Neural progenitor cell (in vitro differentiated cells): ENCODE results near the gene PROX2. TPM values are rescaled to one million over a fixed set of nuclear protein-coding genes. Genes with fewer than 3 reads are reported as not detected.

Source experiments
- DNase-seq: peaks from one replicate; pipeline ENCODE4 v3.0.0-alpha.2; 2016; ENCODE audit warnings: low spot score
- H2AFZ ChIP-seq: fragments of 200-600 bp; sonication (generic); replicated peaks from 2 replicates; pipeline ENCODE4 v1.6.1; 2016; ENCODE audit warnings: antibody characterized with exemption
- H3F3A ChIP-seq: fragments of 200-600 bp; sonication (generic); 2 replicates; pipeline ENCODE4 v1.6.1; 2016; ENCODE audit warnings: antibody characterized with exemption, low read depth
- H3K27ac ChIP-seq: fragments of 200-600 bp; sonication (generic); 2 replicates; pipeline ENCODE4 v1.5.1; 2016; ENCODE audit warnings: mild to moderate bottlenecking
- H3K27me3 ChIP-seq: fragments of 200-600 bp; sonication (generic); 2 replicates; pipeline ENCODE4 v1.6.1; 2016; ENCODE audit warnings: mild to moderate bottlenecking, moderate library complexity
- H3K36me3 ChIP-seq: fragments of 200-600 bp; sonication (generic); 2 replicates; pipeline ENCODE4 v1.5.1; 2016
- H3K4me1 ChIP-seq: fragments of 200-600 bp; sonication (generic); 2 replicates; pipeline ENCODE4 v1.6.1; 2016; ENCODE audit warnings: mixed run types
- H3K4me2 ChIP-seq: fragments of 200-600 bp; sonication (generic); 2 replicates; pipeline ENCODE4 v1.6.1; 2016
- H3K4me3 ChIP-seq: fragments of 200-600 bp; sonication (generic); 2 replicates; pipeline ENCODE4 v1.5.1; 2016
- H3K79me2 ChIP-seq: fragments of 200-600 bp; sonication (generic); 2 replicates; pipeline ENCODE4 v1.6.1; 2016; ENCODE audit warnings: low read depth
- H3K9ac ChIP-seq: fragments of 200-600 bp; sonication (generic); 2 replicates; pipeline ENCODE4 v1.6.1; 2016
- H3K9me3 ChIP-seq: fragments of 200-600 bp; sonication (generic); 2 replicates; pipeline ENCODE4 v1.5.1; 2016; ENCODE audit warnings: low read depth
- H4K20me1 ChIP-seq: fragments of 200-600 bp; sonication (generic); 2 replicates; pipeline ENCODE4 v1.6.1; 2016; ENCODE audit warnings: low read depth
- H3K27ac Mint-ChIP-seq: 3 replicates; pipeline ENCODE4 v1.8.0; 2021; ENCODE audit warnings: mixed read lengths
- H3K27me3 Mint-ChIP-seq: 2 replicates; pipeline ENCODE4 v1.8.0; 2022; ENCODE audit warnings: low read depth, mild to moderate bottlenecking, inconsistent platforms, moderate library complexity, mixed read lengths; ENCODE audit not compliant: insufficient read depth
- H3K36me3 Mint-ChIP-seq: 3 replicates; pipeline ENCODE4 v1.8.0; 2021; ENCODE audit warnings: mixed read lengths
- H3K4me1 Mint-ChIP-seq: 3 replicates; pipeline ENCODE4 v1.8.0; 2021; ENCODE audit warnings: mixed read lengths
- H3K4me3 Mint-ChIP-seq: 3 replicates; pipeline ENCODE4 v1.8.0; 2021; ENCODE audit warnings: mild to moderate bottlenecking, moderate library complexity, mixed read lengths
- H3K9me3 Mint-ChIP-seq: 3 replicates; pipeline ENCODE4 v1.8.0; 2020; ENCODE audit warnings: mixed read lengths
- EZH2 ChIP-seq: fragments of 200-600 bp; sonication (generic); IDR thresholded peaks from 2 replicates; pipeline ENCODE4 v1.6.1; 2017; ENCODE audit warnings: antibody characterized with exemption, mild to moderate bottlenecking, moderate library complexity
- EZH2phosphoT487 ChIP-seq: fragments of 200-600 bp; sonication (generic); IDR thresholded peaks from 2 replicates; pipeline ENCODE4 v1.6.1; 2017; ENCODE audit warnings: antibody characterized with exemption
- total RNA-seq: library from RNA; depleted of rRNA; stranded (reverse); fragments of >200 nt; gene quantifications from 2 replicates; pipeline ENCODE4 v1.2.3, GENCODE V29; 2015; ENCODE audit warnings: low replicate concordance
- TF ChIP-seq, protein P1 (sequence below): fragments of 200-600 bp; sonication (generic); IDR thresholded peaks from 2 replicates; pipeline ENCODE4 v1.5.1; 2017; ENCODE audit warnings: antibody characterized with exemption, mild to moderate bottlenecking

Gene PROX2
- total RNA-seq, 1 donor from 2014 or later = not detected

GRCh38 chr14:74832849-74833248, 43.1 kb downstream of the PROX2 start:
- no peaks in the 10 kb centered on the region for H3K79me2 ChIP-seq
- Mint-ChIP-seq H3K27ac (no peak overlapping the region), H3K36me3 (peaks cover 17% of the 10 kb centered on the region), H3K4me1 (no peaks in the 10 kb centered on the region), H3K4me3 (no peak overlapping the region), H3K9me3 (no peaks in the 10 kb centered on the region), H3K27me3 (no peaks in the 10 kb centered on the region)
- H3K4me2 ChIP-seq = no peak overlapping the region
- H3K9me3 ChIP-seq = no peaks in the 10 kb centered on the region
- no peaks in the 10 kb centered on the region for H4K20me1 ChIP-seq
- H3K27me3 ChIP-seq = no peaks in the 10 kb centered on the region
- no peak overlapping the region for H3K4me3 ChIP-seq
- no peaks in the 10 kb centered on the region for H3K4me1 ChIP-seq
- no peak overlapping the region for H3K27ac ChIP-seq
- peaks cover 16% of the 10 kb centered on the region for H3K36me3 ChIP-seq
- H2AFZ ChIP-seq = no peak overlapping the region
- no peak for DNase-seq
- H3F3A ChIP-seq = peaks cover 4% of the 10 kb centered on the region
- TF ChIP-seq EZH2 = no peak
- TF ChIP-seq EZH2phosphoT487 = no peak
- TF ChIP-seq, protein P1, sequence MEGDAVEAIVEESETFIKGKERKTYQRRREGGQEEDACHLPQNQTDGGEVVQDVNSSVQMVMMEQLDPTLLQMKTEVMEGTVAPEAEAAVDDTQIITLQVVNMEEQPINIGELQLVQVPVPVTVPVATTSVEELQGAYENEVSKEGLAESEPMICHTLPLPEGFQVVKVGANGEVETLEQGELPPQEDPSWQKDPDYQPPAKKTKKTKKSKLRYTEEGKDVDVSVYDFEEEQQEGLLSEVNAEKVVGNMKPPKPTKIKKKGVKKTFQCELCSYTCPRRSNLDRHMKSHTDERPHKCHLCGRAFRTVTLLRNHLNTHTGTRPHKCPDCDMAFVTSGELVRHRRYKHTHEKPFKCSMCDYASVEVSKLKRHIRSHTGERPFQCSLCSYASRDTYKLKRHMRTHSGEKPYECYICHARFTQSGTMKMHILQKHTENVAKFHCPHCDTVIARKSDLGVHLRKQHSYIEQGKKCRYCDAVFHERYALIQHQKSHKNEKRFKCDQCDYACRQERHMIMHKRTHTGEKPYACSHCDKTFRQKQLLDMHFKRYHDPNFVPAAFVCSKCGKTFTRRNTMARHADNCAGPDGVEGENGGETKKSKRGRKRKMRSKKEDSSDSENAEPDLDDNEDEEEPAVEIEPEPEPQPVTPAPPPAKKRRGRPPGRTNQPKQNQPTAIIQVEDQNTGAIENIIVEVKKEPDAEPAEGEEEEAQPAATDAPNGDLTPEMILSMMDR = no peak
- H3K9ac ChIP-seq = no peak overlapping the region

DNA sequence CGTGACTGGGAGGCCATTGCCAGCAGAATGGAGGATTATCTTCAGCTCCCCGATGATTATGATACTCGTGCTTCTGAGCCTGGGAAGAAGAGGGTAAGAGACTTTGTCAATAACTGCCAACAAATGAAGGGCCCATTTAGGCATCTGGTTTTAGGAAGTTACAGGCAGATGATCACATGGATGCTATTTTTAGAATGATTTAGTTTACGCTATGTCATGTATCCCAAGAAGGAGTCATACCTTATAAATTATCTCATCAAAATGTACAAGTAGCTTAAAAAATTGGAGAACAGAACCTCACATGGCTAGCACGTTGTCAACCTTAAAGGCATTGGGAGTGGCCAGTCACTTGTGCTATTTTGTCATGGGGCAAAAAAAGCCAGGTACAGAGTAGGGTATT, 46.7 kb downstream of the PROX2 start:
- no peaks in the 10 kb centered on the region for H3K79me2 ChIP-seq
- no peak for TF ChIP-seq EZH2
- TF ChIP-seq, protein P1 = no peak
- no peaks in the 10 kb centered on the region for H3K9me3 ChIP-seq
- peaks cover 6% of the 10 kb centered on the region for H4K20me1 ChIP-seq
- H3K36me3 ChIP-seq = peaks cover 11% of the 10 kb centered on the region
- H3K4me2 ChIP-seq = no peak overlapping the region
- Mint-ChIP-seq H3K27ac (no peak overlapping the region), H3K27me3 (no peaks in the 10 kb centered on the region), H3K9me3 (no peaks in the 10 kb centered on the region), H3K4me3 (no peak overlapping the region), H3K36me3 (peaks cover 14% of the 10 kb centered on the region), H3K4me1 (no peaks in the 10 kb centered on the region)
- H3K4me3 ChIP-seq = no peak overlapping the region
- H3F3A ChIP-seq = peaks cover under 1% of the 10 kb centered on the region
- H3K27me3 ChIP-seq = no peaks in the 10 kb centered on the region
- no peak overlapping the region for H3K27ac ChIP-seq
- no peaks in the 10 kb centered on the region for H3K4me1 ChIP-seq
- no peak overlapping the region for H2AFZ ChIP-seq
- no peak overlapping the region for H3K9ac ChIP-seq
- no peak for DNase-seq

- Mint-ChIP-seq H3K9me3 (no peaks in the 10 kb centered on the region), H3K4me1 (no peaks in the 10 kb centered on the region), H3K27ac (no peak overlapping the region), H3K36me3 (peaks cover 14% of the 10 kb centered on the region), H3K4me3 (no peak overlapping the region), H3K27me3 (no peaks in the 10 kb centered on the region)
- Histone ChIP-seq H3F3A (no peaks in the 10 kb centered on the region), H3K27ac (no peak overlapping the region), H3K9ac (no peak overlapping the region), H4K20me1 (peaks cover 12% of the 10 kb centered on the region), H3K9me3 (no peaks in the 10 kb centered on the region), H3K4me2 (no peak overlapping the region), H3K27me3 (no peaks in the 10 kb centered on the region), H2AFZ (no peak overlapping the region), H3K36me3 (peaks cover 4% of the 10 kb centered on the region), H3K4me3 (no peak overlapping the region), H3K79me2 (no peaks in the 10 kb centered on the region), H3K4me1 (no peaks in the 10 kb centered on the region)
- DNase-seq = no peak
- TF ChIP-seq EZH2phosphoT487 (no peak), EZH2 (no peak)
- TF ChIP-seq, protein P1 = no peak
Measured at GRCh38 chr14:74826574-74826973, 49.4 kb downstream of the PROX2 start.

Other genes with a start within 250 kb of the PROX2 start
- gene AREL1, start 163.1 kb downstream of the PROX2 start, total RNA-seq = 25.2 and 27.7 TPM in 2 replicates
- 41.7 and 96.1 TPM in 2 replicates for gene FCF1, start 163.0 kb downstream of the PROX2 start, total RNA-seq
- 35.7 and 55.9 TPM in 2 replicates for gene YLPM1, start 112.8 kb downstream of the PROX2 start, total RNA-seq
- 52.2 and 60.7 TPM in 2 replicates for gene DLST, start 5.8 kb upstream of the PROX2 start, total RNA-seq
- gene RPS6KL1, start 47.1 kb upstream of the PROX2 start, total RNA-seq = 6.4 and 15.1 TPM in 2 replicates
- gene PGF, start 79.5 kb upstream of the PROX2 start, total RNA-seq = 1.0 and 2.1 TPM in 2 replicates
- gene EIF2B2, start 126.8 kb upstream of the PROX2 start, total RNA-seq = 26.9 and 29.7 TPM in 2 replicates
- gene MLH3, start 175.3 kb upstream of the PROX2 start, total RNA-seq = 23.2 and 41.5 TPM in 2 replicates
- 38.8 and 43.1 TPM in 2 replicates for gene ACYP1, start 187.9 kb upstream of the PROX2 start, total RNA-seq
- 0.90 and 0.94 TPM in 2 replicates for gene ZC2HC1C, start 193.5 kb upstream of the PROX2 start, total RNA-seq